Fibroblast of skin of abdomen (primary cell): ENCODE data around the gene FAM174C.

Experiments
- DNase-seq: peaks from one replicate; pipeline ENCODE4 v3.0.0-alpha.2; 2013

Gene FAM174C

DNA sequence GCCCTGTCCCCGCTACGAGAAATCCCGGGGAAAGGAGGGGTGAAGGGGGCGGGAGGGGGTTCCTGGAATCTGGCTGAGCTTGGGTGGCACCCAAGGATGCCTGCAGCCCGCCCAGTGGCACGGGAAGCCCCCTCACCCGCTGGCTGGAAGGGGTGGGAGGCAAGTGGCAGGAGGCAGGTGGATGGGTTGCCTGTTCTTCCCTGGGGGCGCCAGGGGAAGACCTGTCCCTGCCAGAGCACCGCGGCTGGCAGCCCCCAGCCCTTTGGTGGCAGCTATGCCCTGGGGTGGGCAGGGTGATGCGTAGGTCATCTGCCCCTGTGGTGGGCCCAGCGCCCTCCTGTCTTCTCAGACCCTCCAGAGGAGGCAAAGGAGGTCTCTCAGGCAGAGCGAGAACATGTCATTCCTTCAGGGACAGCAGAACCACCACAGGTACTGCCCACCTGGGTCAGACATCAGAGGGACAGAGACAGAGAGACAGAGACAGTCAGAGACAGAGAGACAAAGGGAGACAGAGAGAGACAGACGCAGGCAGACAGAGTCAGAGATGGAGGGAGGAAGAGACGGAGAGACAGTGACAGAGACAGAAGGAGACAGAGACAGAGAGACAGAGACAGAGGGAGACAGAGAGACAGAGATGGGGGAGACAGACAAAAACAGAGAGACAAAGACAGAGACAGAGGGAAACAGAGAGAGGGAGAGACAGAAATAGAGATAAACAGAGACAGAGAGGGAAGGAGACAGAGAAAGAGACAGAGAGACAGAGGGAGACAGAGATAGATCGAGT is 47.1 kb downstream of the FAM174C start:
- DNase-seq = no peak

DNA sequence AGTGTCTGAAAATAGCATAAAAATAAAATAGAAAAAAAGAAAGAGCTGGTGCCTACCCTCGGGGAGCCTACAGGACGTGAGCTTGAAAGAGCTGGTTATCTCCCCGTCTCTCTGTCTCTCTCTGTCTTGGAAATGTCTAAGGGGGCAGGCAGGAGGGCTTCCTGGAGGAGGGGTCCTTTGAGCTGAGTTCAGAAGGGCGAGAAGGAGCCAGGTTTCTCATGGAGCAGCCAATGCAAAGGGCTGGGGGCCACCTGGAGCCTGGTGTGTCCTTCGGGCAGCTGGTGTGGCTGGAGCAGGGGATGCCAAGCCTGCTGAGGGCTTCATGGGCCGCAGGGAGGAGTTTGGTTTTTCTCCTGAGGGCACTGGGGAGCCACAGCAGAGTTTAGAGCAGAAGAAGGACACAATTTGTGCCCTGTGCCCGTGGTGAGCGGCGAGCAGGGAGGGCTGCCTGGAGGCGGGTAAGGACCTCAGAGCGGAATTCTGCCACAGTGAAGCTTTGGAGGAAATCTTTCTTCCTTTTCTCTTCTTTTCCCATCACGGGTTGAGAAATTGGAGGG is 49.0 kb downstream of the FAM174C start:
- no peak for DNase-seq

DNA sequence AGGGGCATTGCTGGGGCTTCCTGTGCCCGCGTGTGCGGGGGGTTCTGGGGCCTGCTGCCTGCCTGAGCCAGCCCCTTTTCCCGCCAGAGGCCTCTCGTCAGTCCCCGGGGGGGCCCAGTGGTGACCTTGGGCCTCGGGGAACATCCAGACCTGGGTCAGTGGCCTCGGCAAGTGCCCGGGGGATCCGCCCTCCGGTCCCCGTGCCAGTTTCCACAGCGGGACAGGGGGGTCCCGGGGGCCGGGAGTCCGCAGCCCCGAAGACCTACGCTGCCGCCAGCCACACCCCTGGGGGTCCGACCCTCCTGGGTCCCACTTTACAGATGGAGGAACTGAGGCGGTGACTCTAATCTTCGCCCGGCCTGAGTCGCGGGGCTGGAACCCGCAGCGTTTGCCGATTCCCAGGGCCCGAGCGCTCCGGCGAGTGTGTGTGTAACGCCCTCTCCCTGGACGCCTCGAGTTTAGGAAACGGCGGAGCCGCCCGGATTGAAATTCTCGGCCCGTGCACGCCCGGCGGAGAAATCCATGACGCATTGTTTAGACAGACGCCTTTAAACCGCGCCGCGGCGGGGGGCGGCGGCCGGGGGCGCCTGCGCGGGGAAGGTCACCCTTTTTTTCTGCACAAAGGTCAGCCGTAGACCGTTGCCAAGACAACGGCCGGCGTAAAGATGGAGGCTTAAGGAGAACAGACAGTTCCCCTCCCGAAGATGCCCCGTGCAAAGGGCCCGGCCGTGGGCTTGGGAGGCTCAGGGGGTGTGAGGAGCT is 49.7 kb downstream of the FAM174C start:
- peak; percentile 81 for DNase-seq

DNA sequence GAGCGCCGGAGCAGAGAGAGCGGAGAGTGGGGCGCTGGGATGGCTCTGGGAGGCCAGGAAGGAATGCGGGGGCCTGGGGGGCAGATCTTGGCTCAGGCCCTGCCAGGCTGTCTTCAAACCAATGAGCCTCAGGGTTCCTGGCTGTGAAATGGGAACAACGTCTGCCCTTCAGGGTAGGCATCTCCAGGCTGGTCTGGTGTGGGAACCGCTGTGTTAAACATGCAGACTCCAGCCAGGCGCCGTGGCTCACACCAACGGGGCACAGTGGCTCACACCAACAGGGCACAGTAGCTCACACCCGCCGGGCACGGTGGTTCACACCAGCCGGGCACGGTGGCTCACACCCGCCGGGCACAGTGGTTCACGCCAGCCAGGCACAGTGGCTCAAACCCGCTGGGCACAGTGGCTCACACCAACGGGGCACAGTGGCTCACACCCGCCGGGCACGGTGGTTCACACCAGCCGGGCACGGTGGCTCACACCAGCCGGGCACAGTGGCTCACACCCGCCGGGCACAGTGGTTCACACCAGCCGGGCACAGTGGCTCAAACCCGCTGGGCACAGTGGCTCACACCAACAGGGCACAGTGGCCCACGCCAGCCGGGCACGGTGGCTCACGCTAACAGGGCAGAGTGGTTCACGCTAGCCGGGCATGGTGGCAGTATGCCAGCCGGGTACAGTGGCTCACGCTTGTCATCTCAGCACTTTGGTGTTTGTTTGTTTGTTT is 50.4 kb downstream of the FAM174C start:
- DNase-seq = no peak

DNA sequence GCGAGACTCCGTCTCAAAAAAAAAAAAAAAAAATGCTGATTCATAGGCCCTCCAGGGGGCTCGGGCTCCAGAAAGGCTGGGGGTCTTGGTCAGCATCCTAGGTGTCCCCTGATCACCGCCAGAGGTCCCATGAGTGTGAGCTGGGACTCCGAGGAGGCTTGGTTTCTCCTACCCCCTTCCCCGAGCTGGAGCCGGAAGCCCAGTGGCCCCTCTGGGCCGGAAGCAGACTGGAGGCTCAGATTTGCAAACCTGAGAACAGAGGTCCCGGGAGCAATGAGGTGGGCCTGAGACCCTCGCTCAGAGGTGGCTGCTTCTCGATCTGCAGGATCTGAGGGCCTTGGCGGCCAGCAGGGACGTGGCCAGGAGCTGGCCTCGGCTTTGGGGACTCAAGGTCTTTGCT is 51.8 kb downstream of the FAM174C start:
- no peak for DNase-seq
